C4-2B (cell line): ENCODE data around the gene TSPAN14.

Source experiments
- CTCF ChIP-seq: fragments of 450-650 bp; conservative IDR thresholded peaks from 2 replicates; pipeline ENCODE4 v1.5.1; 2017; ENCODE audit warnings: mild to moderate bottlenecking
- ZFX ChIP-seq: fragments of 450-650 bp; IDR thresholded peaks from 2 replicates; pipeline ENCODE4 v1.6.1; 2017

- TF ChIP-seq CTCF (no peak), ZFX (no peak)
Measured at GRCh38 chr10:80501381-80501912, 47.3 kb downstream of the TSPAN14 start.
